22Rv1 (cell line): Measurements from ENCODE around the gene JTB.

ENCODE experiments used
- H3K27ac ChIP-seq: fragments of 450-650 bp; 2 replicates; pipeline ENCODE4 v1.5.1; 2017
- CTCF ChIP-seq: fragments of 450-650 bp; IDR thresholded peaks from 2 replicates; pipeline ENCODE4 v1.5.1; 2017; ENCODE audit warnings: mild to moderate bottlenecking
- ZFX ChIP-seq: fragments of 450-650 bp; IDR thresholded peaks from 2 replicates; pipeline ENCODE4 v1.6.1; 2017; ENCODE audit warnings: antibody characterized with exemption, borderline replicate concordance

The JTB gene

GRCh38 chr1:153942766-153943549 lies 34.5 kb downstream of the JTB start:
- H3K27ac ChIP-seq: peak overlapping the region; percentile 7; the same call in 1 of the 2 replicates
- TF ChIP-seq CTCF: no peak
- TF ChIP-seq ZFX: no peak

- no peak overlapping the region for H3K27ac ChIP-seq
Observed at GRCh38 chr1:153941826-153942725, 35.4 kb downstream of the JTB start.

GRCh38 chr1:153940756-153941155 lies 36.7 kb downstream of the JTB start:
- no peak overlapping the region for H3K27ac ChIP-seq
- no peak for TF ChIP-seq CTCF
- no peak for TF ChIP-seq ZFX

More at GRCh38 chr1:153941826-153942725, 35.4 kb downstream of the JTB start:
- TF ChIP-seq ZFX (no peak), CTCF (no peak)

GRCh38 chr1:153939476-153939875 lies 38.0 kb downstream of the JTB start:
- TF ChIP-seq ZFX (no peak), CTCF (no peak)

GRCh38 chr1:153938996-153939395 lies 38.5 kb downstream of the JTB start:
- TF ChIP-seq ZFX (no peak), CTCF (no peak)
- no peak overlapping the region for H3K27ac ChIP-seq

More at GRCh38 chr1:153939476-153939875, 38.0 kb downstream of the JTB start:
- H3K27ac ChIP-seq: no peak overlapping the region

- no peak overlapping the region for H3K27ac ChIP-seq
- TF ChIP-seq ZFX (no peak), CTCF (no peak)
Observed at GRCh38 chr1:153937331-153937730, 40.1 kb downstream of the JTB start.
